Liver (tissue), 9 donors: ENCODE results near the gene TBC1D24. TPM values are rescaled to one million over a fixed set of nuclear protein-coding genes. Genes with fewer than 3 reads are reported as not detected.

Experiments
- DNase-seq: peaks from one replicate; pipeline ENCODE4 v3.0.0-alpha.2; 2017; ENCODE audit warnings: low spot score
- H3K27ac ChIP-seq, 2 donors: one replicate each; pipeline ENCODE4 v1.7.0; 2013; ENCODE audit warnings: inconsistent platforms in 2 of 2, low read length in 2 of 2, control low read depth in 1 of 2, low read depth in 1 of 2, mild to moderate bottlenecking in 1 of 2
- H3K27me3 ChIP-seq, 4 donors: one replicate each; pipeline versions ENCODE4 v1.6.1 to v1.7.0; 2013; ENCODE audit warnings: low read length in 3 of 4, inconsistent platforms in 1 of 4, mild to moderate bottlenecking in 1 of 4, moderate library complexity in 1 of 4; ENCODE audit not compliant: control insufficient read depth in 4 of 4, insufficient read depth in 4 of 4
- H3K36me3 ChIP-seq, 4 donors: one replicate each; pipeline versions ENCODE4 v1.6.1 to v1.7.0; 2013; ENCODE audit warnings: low read length in 3 of 4, mild to moderate bottlenecking in 3 of 4, low read depth in 1 of 4, moderate library complexity in 1 of 4; ENCODE audit not compliant: control insufficient read depth in 4 of 4, insufficient read depth in 3 of 4
- H3K4me1 ChIP-seq, 4 donors: one replicate each; pipeline versions ENCODE4 v1.6.1 to v1.7.0; 2013; ENCODE audit warnings: low read length in 3 of 4, mild to moderate bottlenecking in 3 of 4, moderate library complexity in 1 of 4; ENCODE audit not compliant: control insufficient read depth in 4 of 4, insufficient read depth in 4 of 4
- H3K4me3 ChIP-seq, 3 donors: one replicate each; pipeline versions ENCODE4 v1.6.1 to v1.7.0; 2013; ENCODE audit warnings: low read length in 3 of 3, control low read depth in 1 of 3, low read depth in 1 of 3, mild to moderate bottlenecking in 1 of 3
- H3K9ac ChIP-seq, 2 donors: one replicate each; pipeline ENCODE4 v1.7.0; 2013; ENCODE audit warnings: low read length in 2 of 2, mild to moderate bottlenecking in 2 of 2, moderate library complexity in 2 of 2, control low read depth in 1 of 2, low read depth in 1 of 2
- H3K9me3 ChIP-seq, 4 donors: one replicate each; pipeline versions ENCODE4 v1.6.1 to v1.7.0; 2013; ENCODE audit warnings: low read length in 3 of 4; ENCODE audit not compliant: control insufficient read depth in 4 of 4
- CTCF ChIP-seq: fragments of 150-350 bp; IDR thresholded peaks from 2 replicates; pipeline ENCODE4 v1.5.1; 2017; ENCODE audit warnings: improper control_type of control experiment, low read depth, low read length; ENCODE audit not compliant: missing input control
- EGR1 ChIP-seq, 2 donors: IDR thresholded peaks; 2 replicates each; pipeline ENCODE4 v1.6.1; 2016 to 2018; ENCODE audit warnings: antibody characterized with exemption in 2 of 2, low read depth in 2 of 2
- FOXA1 ChIP-seq: IDR thresholded peaks from 2 replicates; pipeline ENCODE4 v1.6.1; 2016; ENCODE audit warnings: antibody characterized with exemption
- FOXA2 ChIP-seq: IDR thresholded peaks from 2 replicates; pipeline ENCODE4 v1.6.1; 2016; ENCODE audit warnings: antibody characterized with exemption
- GABPA ChIP-seq, 2 donors: IDR thresholded peaks in 1 of 2; conservative IDR thresholded peaks in 1 of 2; 2 replicates each; pipeline ENCODE4 v1.6.1; 2016; ENCODE audit warnings: antibody characterized with exemption in 2 of 2, mild to moderate bottlenecking in 1 of 2, moderate library complexity in 1 of 2
- HNF4A ChIP-seq, 2 donors: conservative IDR thresholded peaks; 2 replicates each; pipeline ENCODE4 v1.6.1; 2016; ENCODE audit warnings: antibody characterized with exemption in 2 of 2, mild to moderate bottlenecking in 2 of 2
- HNF4G ChIP-seq: IDR thresholded peaks from 2 replicates; pipeline ENCODE4 v1.6.1; 2016; ENCODE audit warnings: antibody characterized with exemption
- JUND ChIP-seq, 2 donors: IDR thresholded peaks; 2 replicates each; pipeline ENCODE4 v1.6.1; 2016; ENCODE audit warnings: antibody characterized with exemption in 2 of 2
- MAX ChIP-seq: IDR thresholded peaks from 2 replicates; pipeline ENCODE4 v1.6.1; 2016; ENCODE audit warnings: antibody characterized with exemption
- NR2F2 ChIP-seq: IDR thresholded peaks from 2 replicates; pipeline ENCODE4 v1.6.1; 2016; ENCODE audit warnings: antibody characterized with exemption
- RAD21 ChIP-seq, 2 donors: IDR thresholded peaks; 2 replicates each; pipeline ENCODE4 v1.6.1; 2016; ENCODE audit warnings: antibody characterized with exemption in 2 of 2, mild to moderate bottlenecking in 2 of 2
- REST ChIP-seq: IDR thresholded peaks from 2 replicates; pipeline ENCODE4 v1.6.1; 2016; ENCODE audit warnings: antibody characterized with exemption, mild to moderate bottlenecking
- RXRA ChIP-seq, 2 donors: IDR thresholded peaks; 2 replicates each; pipeline ENCODE4 v1.6.1; 2017 to 2018; ENCODE audit warnings: antibody characterized with exemption in 2 of 2, mild to moderate bottlenecking in 1 of 2
- SP1 ChIP-seq: IDR thresholded peaks from 2 replicates; pipeline ENCODE4 v1.6.1; 2018; ENCODE audit warnings: antibody characterized with exemption, mild to moderate bottlenecking
- TAF1 ChIP-seq: conservative IDR thresholded peaks from 2 replicates; pipeline ENCODE4 v1.6.1; 2016; ENCODE audit warnings: antibody characterized with exemption, mild to moderate bottlenecking
- YY1 ChIP-seq: IDR thresholded peaks from 2 replicates; pipeline ENCODE4 v1.6.1; 2016; ENCODE audit warnings: antibody characterized with exemption, mild to moderate bottlenecking
- WGBS: extraction: QIAGEN DNeasy Blood & Tissue Kit; methylation state at CpG from one replicate; pipeline ENCODE4 v1.1.7; 2013; 5-methylcytosine and 5-hydroxymethylcytosine counted together
- polyA plus RNA-seq, 2 donors: library from polyadenylated mRNA; stranded (reverse) in 1 of 2; unstranded in 1 of 2; fragments of 200-250 nt in 1 of 2; fragments of >200 nt in 1 of 2; fragmentation: Nextera tagmentation in 1 of 2; extraction: Ambion mirVana in 1 of 2; gene quantifications; one replicate each; pipeline versions ENCODE4 v1.2.1 to v1.2.3, GENCODE V29; 2013 to 2015
- total RNA-seq, 2 donors: library from RNA; depleted of rRNA; stranded (reverse); fragments of >200 nt; gene quantifications; one replicate each; pipeline ENCODE4 v1.2.3, GENCODE V29; 2014
- TF ChIP-seq, protein P1 (sequence below): IDR thresholded peaks from 2 replicates; pipeline ENCODE4 v1.6.1; 2016; ENCODE audit warnings: antibody characterized with exemption
- TF ChIP-seq, protein P2 (sequence below): IDR thresholded peaks from 2 replicates; pipeline ENCODE4 v1.6.1; 2016; ENCODE audit warnings: antibody characterized with exemption
- donor health status: healthy.
- donor health status: healthy.
- donor health status: healthy.
- donor health status: healthy.
- donor health status: healthy.

The TBC1D24 gene
- total and polyA plus RNA-seq, 4 donors: 8.4 to 22.3 (median 11.5) TPM

DNA sequence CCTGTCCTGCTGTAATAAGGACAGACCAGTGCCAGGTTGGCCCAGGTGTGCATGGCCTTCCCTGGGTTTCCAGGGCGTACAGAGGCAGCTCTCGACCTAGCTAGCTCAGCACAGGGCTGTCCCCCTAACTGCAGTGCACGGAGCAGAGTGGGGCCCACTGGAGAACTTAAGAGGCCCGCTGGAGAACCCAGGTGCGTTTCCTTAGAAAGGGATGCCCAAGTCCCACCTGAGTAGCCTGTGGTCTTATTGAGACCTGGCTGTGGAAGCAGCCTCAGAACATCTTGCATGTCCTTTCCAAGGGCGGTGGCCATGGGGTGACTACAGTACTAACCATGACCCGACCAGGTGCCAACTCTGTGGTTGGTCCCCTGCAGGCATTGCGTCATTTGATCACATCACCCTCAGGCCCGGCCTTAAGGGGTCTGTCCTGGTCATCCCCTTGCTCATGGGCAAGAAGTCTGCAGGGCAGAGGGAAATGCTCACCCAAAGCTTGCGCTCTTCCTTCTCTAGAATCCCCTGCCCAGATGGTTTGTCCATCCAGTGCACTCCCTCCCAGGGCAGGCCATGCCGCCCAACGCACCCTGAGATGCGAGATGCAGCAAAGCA lies 49.0 kb upstream of the TBC1D24 start (continued):
- TF ChIP-seq REST (no peak), FOXA2 (no peak), YY1 (no peak), MAX (no peak), GABPA (IDR thresholded peaks at IDR 0.05 in 1 of 2, conservative IDR thresholded peaks at IDR 0.05 in 1 of 2) (no peak), TAF1 (no peak), RXRA (IDR thresholded peaks at IDR 0.05) (no peak)

DNA sequence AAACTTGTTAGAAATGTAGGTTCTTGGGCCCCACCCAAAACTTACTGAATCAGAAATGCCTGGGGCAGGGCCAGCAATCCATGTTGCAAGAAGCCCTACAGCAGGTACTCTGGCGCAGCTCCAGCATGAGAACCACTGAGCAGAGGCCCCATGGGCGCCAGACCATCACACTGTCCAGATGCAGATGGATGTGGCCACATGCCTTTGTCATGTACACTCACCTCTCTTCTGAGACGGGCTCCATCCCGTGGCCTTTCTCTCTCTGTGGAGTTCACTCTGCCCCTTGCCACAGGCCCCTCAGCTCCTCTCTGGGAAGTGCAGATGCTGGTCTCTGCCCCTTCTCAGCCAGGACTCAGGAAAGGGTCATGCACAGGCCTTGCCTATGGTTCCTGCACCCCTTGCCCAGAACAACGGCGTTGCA lies 48.0 kb upstream of the TBC1D24 start:
- WGBS: 96% methylated on average over 6 of the region's 6 CpGs
- Histone ChIP-seq H3K27me3 (no peaks in the 10 kb centered on the region), H3K9ac (no peak overlapping the region), H3K4me1 (peaks cover 3 to 19% (median 9%) of the 10 kb centered on the region in 4 donors), H3K36me3 (no peaks in the 10 kb centered on the region), H3K4me3 (no peak overlapping the region), H3K9me3 (no peaks in the 10 kb centered on the region), H3K27ac (no peak overlapping the region)
- DNase-seq: no peak
- TF ChIP-seq EGR1 (IDR thresholded peaks at IDR 0.05; ENCODE audit: low read depth in 2 of 2) (no peak), RAD21 (IDR thresholded peaks at IDR 0.05) (no peak), CTCF (no peak), FOXA1 (no peak), NR2F2 (no peak), MAX (no peak), GABPA (IDR thresholded peaks at IDR 0.05 in 1 of 2, conservative IDR thresholded peaks at IDR 0.05 in 1 of 2) (no peak), HNF4A (conservative IDR thresholded peaks at IDR 0.05) (no peak), FOXA2 (no peak), REST (no peak), JUND (IDR thresholded peaks at IDR 0.05) (no peak), RXRA (IDR thresholded peaks at IDR 0.05) (no peak), SP1 (no peak), TAF1 (no peak), YY1 (no peak), HNF4G (no peak)
- TF ChIP-seq, protein P1, sequence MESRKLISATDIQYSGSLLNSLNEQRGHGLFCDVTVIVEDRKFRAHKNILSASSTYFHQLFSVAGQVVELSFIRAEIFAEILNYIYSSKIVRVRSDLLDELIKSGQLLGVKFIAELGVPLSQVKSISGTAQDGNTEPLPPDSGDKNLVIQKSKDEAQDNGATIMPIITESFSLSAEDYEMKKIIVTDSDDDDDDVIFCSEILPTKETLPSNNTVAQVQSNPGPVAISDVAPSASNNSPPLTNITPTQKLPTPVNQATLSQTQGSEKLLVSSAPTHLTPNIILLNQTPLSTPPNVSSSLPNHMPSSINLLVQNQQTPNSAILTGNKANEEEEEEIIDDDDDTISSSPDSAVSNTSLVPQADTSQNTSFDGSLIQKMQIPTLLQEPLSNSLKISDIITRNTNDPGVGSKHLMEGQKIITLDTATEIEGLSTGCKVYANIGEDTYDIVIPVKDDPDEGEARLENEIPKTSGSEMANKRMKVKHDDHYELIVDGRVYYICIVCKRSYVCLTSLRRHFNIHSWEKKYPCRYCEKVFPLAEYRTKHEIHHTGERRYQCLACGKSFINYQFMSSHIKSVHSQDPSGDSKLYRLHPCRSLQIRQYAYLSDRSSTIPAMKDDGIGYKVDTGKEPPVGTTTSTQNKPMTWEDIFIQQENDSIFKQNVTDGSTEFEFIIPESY: no peak
- TF ChIP-seq, protein P2, sequence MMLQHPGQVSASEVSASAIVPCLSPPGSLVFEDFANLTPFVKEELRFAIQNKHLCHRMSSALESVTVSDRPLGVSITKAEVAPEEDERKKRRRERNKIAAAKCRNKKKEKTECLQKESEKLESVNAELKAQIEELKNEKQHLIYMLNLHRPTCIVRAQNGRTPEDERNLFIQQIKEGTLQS: no peak
